DND-41 (cell line): ENCODE results near the gene STKLD1.

Experiments
- ATAC-seq: fragments of 200-7000 bp; cut with Tn5 transposase; 3 replicates; pipeline ENCODE4 v1.9.1; 2021; ENCODE audit warnings: low read depth; ENCODE audit not compliant: insufficient read depth
- DNase-seq: peaks from one replicate; pipeline ENCODE4 v3.0.0-alpha.2; 2020
- H2AFZ ChIP-seq: 2 replicates; pipeline ENCODE4 v1.6.0; 2012; ENCODE audit warnings: low read depth, low read length
- H3K27ac ChIP-seq: 2 replicates; pipeline ENCODE4 v1.5.1; 2012; ENCODE audit warnings: low read length, inconsistent platforms
- H3K27me3 ChIP-seq: fragments of 200-600 bp; sonication (generic); 2 replicates; pipeline ENCODE4 v1.6.0; 2012; ENCODE audit warnings: low read length, mild to moderate bottlenecking, inconsistent platforms; ENCODE audit not compliant: insufficient read depth, poor library complexity
- H3K36me3 ChIP-seq: 2 replicates; pipeline ENCODE4 v1.5.1; 2012; ENCODE audit warnings: low read length, inconsistent platforms; ENCODE audit not compliant: insufficient read depth
- H3K4me1 ChIP-seq: 2 replicates; pipeline ENCODE4 v1.5.1; 2012; ENCODE audit warnings: mild to moderate bottlenecking, low read length; ENCODE audit not compliant: insufficient read depth
- H3K4me2 ChIP-seq: 2 replicates; pipeline ENCODE4 v1.6.0; 2012; ENCODE audit warnings: mild to moderate bottlenecking, moderate library complexity, low read length, inconsistent platforms; ENCODE audit not compliant: insufficient read depth
- H3K4me3 ChIP-seq, 2 experiments: fragments of 200-600 bp in 1 of 2; shearing (Covaris generic) in 1 of 2; 2 replicates each; pipeline ENCODE4 v1.5.1; 2012 to 2016; ENCODE audit warnings: inconsistent platforms in 2 of 2, low read length in 2 of 2, mild to moderate bottlenecking in 2 of 2, low read depth in 1 of 2, moderate library complexity in 1 of 2
- H3K79me2 ChIP-seq: 2 replicates; pipeline ENCODE4 v1.6.0; 2012; ENCODE audit warnings: low read length, inconsistent platforms; ENCODE audit not compliant: insufficient read depth
- H3K9ac ChIP-seq: 2 replicates; pipeline ENCODE4 v1.6.0; 2012; ENCODE audit warnings: low read depth, mild to moderate bottlenecking, inconsistent platforms, low read length, moderate library complexity
- H3K9me3 ChIP-seq: 2 replicates; pipeline ENCODE4 v1.5.1; 2012; ENCODE audit warnings: low read length, moderate library complexity, mild to moderate bottlenecking, inconsistent platforms; ENCODE audit not compliant: insufficient read depth, severe bottlenecking
- H4K20me1 ChIP-seq: 2 replicates; pipeline ENCODE4 v1.6.0; 2012; ENCODE audit warnings: low read length; ENCODE audit not compliant: insufficient read depth
- EZH2 ChIP-seq: IDR thresholded peaks from 3 replicates; pipeline ENCODE4 v1.6.1; 2012; ENCODE audit warnings: borderline replicate concordance, low read depth, mild to moderate bottlenecking, moderate library complexity, low read length, inconsistent platforms; ENCODE audit not compliant: severe bottlenecking
- TF ChIP-seq, protein P1 (sequence below): IDR thresholded peaks from 2 replicates; pipeline ENCODE4 v1.5.1; 2012; ENCODE audit warnings: borderline replicate concordance, low read length, moderate library complexity, mild to moderate bottlenecking; ENCODE audit not compliant: poor library complexity, severe bottlenecking; ENCODE audit errors: extremely low read depth

The STKLD1 gene

DNA sequence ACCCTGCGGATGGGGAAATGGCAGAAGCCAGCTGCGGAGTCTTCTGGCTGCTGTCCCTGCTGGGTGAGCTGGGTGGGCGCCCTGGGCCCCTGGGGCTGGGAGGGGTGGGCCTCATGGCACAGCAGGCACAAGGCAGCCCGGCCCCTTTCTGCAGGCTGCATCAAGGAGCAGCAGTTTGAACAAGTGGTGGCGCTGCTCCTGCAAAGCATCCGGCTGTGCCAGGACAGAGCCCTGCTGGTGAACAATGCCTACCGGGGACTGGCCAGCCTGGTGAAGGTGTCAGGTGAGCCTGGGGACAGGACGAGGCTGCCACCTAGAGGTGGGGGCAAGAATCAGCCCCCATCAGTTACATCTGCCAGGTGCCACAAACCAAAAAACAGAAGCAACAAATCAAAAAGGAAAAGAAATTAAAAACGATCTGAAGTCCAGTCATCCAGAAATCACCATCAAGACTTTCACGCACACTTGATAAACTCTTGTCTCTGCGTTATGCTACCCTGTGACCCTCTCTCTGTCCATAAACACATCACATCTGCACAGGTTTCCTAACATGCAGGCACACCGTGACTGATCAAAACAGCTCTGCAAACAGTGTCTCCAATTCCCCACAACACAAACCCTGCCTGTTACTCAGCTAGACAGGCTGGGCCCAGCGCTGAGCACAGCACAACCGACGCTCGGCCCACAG, 27.7 kb downstream of the STKLD1 start:
- Histone ChIP-seq H3K27me3 (no peaks in the 10 kb centered on the region), H3K4me1 (no peaks in the 10 kb centered on the region), H3K4me3 (no peak overlapping the region), H3K9me3 (no peaks in the 10 kb centered on the region), H3K4me2 (no peak overlapping the region), H3K27ac (no peak overlapping the region), H3K9ac (no peak overlapping the region), H3K36me3 (peaks cover 40% of the 10 kb centered on the region), H4K20me1 (peaks cover 15% of the 10 kb centered on the region), H3K79me2 (no peaks in the 10 kb centered on the region), H2AFZ (no peak overlapping the region)
- no peak for ATAC-seq
- DNase-seq = peak; percentile 40
- TF ChIP-seq, protein P1, sequence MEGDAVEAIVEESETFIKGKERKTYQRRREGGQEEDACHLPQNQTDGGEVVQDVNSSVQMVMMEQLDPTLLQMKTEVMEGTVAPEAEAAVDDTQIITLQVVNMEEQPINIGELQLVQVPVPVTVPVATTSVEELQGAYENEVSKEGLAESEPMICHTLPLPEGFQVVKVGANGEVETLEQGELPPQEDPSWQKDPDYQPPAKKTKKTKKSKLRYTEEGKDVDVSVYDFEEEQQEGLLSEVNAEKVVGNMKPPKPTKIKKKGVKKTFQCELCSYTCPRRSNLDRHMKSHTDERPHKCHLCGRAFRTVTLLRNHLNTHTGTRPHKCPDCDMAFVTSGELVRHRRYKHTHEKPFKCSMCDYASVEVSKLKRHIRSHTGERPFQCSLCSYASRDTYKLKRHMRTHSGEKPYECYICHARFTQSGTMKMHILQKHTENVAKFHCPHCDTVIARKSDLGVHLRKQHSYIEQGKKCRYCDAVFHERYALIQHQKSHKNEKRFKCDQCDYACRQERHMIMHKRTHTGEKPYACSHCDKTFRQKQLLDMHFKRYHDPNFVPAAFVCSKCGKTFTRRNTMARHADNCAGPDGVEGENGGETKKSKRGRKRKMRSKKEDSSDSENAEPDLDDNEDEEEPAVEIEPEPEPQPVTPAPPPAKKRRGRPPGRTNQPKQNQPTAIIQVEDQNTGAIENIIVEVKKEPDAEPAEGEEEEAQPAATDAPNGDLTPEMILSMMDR = peak; percentile 59
- TF ChIP-seq EZH2 = no peak

DNA sequence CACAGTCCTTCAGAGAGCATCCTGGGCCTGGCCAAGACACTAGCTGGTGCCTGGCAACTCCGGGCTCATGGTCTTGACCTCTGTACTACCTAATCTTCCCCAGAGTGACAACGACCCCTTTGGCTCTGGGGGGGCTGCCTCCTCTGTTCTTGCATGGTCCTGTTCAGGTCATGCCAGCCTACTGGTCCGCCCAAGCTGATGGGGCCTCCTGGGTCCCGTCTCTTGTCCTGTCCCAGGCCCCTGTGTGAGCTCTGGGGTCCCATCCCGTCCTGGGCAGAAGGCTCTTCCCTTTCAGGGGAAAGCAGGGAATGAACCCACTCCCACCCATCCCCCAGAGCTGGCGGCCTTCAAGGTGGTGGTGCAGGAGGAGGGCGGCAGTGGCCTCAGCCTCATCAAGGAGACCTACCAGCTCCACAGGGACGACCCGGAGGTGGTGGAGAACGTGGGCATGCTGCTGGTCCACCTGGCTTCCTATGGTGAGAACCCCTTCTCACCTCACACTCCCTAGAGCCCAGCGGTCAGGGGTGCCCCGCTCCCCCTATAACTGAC, 28.4 kb downstream of the STKLD1 start:
- TF ChIP-seq, protein P1 = no peak
- no peak for TF ChIP-seq EZH2
- H3K9ac ChIP-seq = no peak overlapping the region
- no peaks in the 10 kb centered on the region for H3K9me3 ChIP-seq
- no peak overlapping the region for H3K27ac ChIP-seq
- no peak overlapping the region for H2AFZ ChIP-seq
- H3K4me2 ChIP-seq = no peak overlapping the region
- H3K4me3 ChIP-seq = no peak overlapping the region
- peaks cover 15% of the 10 kb centered on the region for H4K20me1 ChIP-seq
- no peak for DNase-seq
- ATAC-seq = no peak
- no peaks in the 10 kb centered on the region for H3K79me2 ChIP-seq
- no peaks in the 10 kb centered on the region for H3K27me3 ChIP-seq
- H3K36me3 ChIP-seq = peaks cover 41% of the 10 kb centered on the region
- no peaks in the 10 kb centered on the region for H3K4me1 ChIP-seq

DNA sequence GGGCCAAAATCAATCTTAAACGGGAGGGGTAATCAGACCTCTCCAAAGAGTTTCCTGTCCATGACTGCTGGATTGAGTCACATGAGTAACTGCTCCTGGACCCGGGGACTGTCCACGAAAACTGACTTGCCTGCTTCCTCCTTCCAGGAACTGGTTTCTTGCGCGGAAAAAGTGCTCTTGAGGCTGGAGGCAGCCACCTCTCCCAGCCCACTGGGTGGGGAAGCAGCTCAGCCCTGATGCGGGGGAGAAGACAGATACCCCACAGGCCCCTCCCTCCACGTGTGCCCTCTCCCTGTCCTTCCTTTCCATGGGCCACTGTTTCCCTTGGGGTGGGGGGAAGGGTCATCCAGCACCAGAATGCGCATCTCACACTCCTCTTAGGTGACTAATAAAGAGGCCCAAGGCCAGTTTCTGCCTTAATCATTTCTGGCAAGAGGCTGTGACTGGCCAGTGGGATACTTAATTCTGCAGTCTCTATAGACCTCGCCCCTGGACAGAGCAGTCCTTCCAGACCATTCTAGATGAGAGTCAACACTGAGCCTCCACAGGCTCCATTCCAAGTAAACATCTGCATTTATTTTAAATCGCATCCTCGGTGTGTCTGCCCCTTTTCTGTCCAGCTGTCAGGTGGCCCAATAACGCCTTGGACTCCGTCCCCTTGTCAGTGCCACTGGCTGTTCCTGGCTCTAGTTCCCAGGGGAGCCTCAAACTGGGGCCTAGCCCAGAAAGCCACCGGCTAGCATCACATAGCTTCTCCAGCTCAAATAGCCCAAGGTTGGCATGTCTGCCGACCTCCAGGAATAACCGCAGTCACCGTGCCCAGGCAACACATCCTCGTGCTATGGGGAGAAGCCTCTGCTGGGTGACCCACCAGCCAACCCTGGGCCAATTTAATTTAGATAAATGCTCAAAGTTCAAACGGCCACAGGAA, 29.6 kb downstream of the STKLD1 start:
- Histone ChIP-seq H3K4me3 (no peak overlapping the region), H3K9me3 (no peaks in the 10 kb centered on the region), H3K27ac (no peak overlapping the region), H3K27me3 (no peaks in the 10 kb centered on the region), H3K4me2 (no peak overlapping the region), H3K79me2 (no peaks in the 10 kb centered on the region), H3K9ac (no peak overlapping the region), H4K20me1 (peaks cover 15% of the 10 kb centered on the region), H3K4me1 (no peaks in the 10 kb centered on the region), H3K36me3 (peaks cover 52% of the 10 kb centered on the region), H2AFZ (no peak overlapping the region)
- ATAC-seq (no peak), DNase-seq (no peak)
- TF ChIP-seq EZH2 = no peak
- TF ChIP-seq, protein P1 = no peak
